ACC112 (cell line): Measurements from ENCODE around the gene CSF3.

Experiments
- H2AFZ ChIP-seq: fragments of 200-600 bp; sonication (generic); one replicate; pipeline ENCODE4 v1.6.0; 2017; ENCODE audit warnings: antibody characterized with exemption, low read length; ENCODE audit not compliant: unreplicated experiment
- H3K27ac ChIP-seq: fragments of 200-600 bp; sonication (generic); 2 replicates; pipeline ENCODE4 v1.5.1; 2014; ENCODE audit warnings: low read depth, mild to moderate bottlenecking, antibody characterized with exemption, low read length, moderate library complexity
- H3K27me3 ChIP-seq: fragments of 200-600 bp; sonication (generic); 2 replicates; pipeline ENCODE4 v1.6.1; 2014; ENCODE audit warnings: mild to moderate bottlenecking, antibody characterized with exemption, low read length, moderate library complexity, mixed read lengths; ENCODE audit not compliant: insufficient read depth
- H3K36me3 ChIP-seq: fragments of 200-600 bp; sonication (generic); 2 replicates; pipeline ENCODE4 v1.6.1; 2016; ENCODE audit warnings: mild to moderate bottlenecking, antibody characterized with exemption, low read length, moderate library complexity, mixed read lengths; ENCODE audit not compliant: insufficient read depth
- H3K4me1 ChIP-seq: fragments of 200-600 bp; sonication (generic); one replicate; pipeline ENCODE4 v1.6.1; 2016; ENCODE audit warnings: low read length, mixed read lengths; ENCODE audit not compliant: insufficient read depth, unreplicated experiment, control insufficient read depth
- H3K4me3 ChIP-seq: fragments of 200-600 bp; sonication (generic); 2 replicates; pipeline ENCODE4 v1.5.1; 2014; ENCODE audit warnings: mild to moderate bottlenecking, low read depth, low read length
- H3K79me2 ChIP-seq: fragments of 200-600 bp; sonication (generic); one replicate; pipeline ENCODE4 v1.6.0; 2016; ENCODE audit warnings: low read length; ENCODE audit not compliant: control insufficient read depth, unreplicated experiment, insufficient read depth

CSF3 gene, protein sequence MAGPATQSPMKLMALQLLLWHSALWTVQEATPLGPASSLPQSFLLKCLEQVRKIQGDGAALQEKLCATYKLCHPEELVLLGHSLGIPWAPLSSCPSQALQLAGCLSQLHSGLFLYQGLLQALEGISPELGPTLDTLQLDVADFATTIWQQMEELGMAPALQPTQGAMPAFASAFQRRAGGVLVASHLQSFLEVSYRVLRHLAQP

DNA sequence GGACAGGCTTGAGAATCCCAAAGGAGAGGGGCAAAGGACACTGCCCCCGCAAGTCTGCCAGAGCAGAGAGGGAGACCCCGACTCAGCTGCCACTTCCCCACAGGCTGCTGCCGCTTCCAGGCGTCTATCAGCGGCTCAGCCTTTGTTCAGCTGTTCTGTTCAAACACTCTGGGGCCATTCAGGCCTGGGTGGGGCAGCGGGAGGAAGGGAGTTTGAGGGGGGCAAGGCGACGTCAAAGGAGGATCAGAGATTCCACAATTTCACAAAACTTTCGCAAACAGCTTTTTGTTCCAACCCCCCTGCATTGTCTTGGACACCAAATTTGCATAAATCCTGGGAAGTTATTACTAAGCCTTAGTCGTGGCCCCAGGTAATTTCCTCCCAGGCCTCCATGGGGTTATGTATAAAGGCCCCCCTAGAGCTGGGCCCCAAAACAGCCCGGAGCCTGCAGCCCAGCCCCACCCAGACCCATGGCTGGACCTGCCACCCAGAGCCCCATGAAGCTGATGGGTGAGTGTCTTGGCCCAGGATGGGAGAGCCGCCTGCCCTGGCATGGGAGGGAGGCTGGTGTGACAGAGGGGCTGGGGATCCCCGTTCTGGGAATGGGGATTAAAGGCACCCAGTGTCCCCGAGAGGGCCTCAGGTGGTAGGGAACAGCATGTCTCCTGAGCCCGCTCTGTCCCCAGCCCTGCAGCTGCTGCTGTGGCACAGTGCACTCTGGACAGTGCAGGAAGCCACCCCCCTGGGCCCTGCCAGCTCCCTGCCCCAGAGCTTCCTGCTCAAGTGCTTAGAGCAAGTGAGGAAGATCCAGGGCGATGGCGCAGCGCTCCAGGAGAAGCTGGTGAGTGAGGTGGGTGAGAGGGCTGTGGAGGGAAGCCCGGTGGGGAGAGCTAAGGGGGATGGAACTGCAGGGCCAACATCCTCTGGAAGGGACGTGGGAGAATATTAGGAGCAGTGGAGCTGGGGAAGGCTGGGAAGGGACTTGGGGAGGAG is at the start of gene CSF3:
Gene CSF3 (plus strand): TSS at position 436 of the 993 bp plus-strand sequence. CDS start 35 bp downstream, at position 471.
- Histone ChIP-seq H2AFZ (no peak within 1 kb of the TSS), H3K4me3 (peak within 1 kb of the TSS; percentile 11; the same call in 1 of the 2 replicates), H3K79me2 (peaks cover 2% of the 10 kb centered on the region), H3K4me1 (peaks cover 60% of the 10 kb centered on the region), H3K27me3 (no peaks in the 10 kb centered on the region), H3K36me3 (no peaks in the 10 kb centered on the region), H3K27ac (peak within 1 kb of the TSS; percentile 79)

DNA sequence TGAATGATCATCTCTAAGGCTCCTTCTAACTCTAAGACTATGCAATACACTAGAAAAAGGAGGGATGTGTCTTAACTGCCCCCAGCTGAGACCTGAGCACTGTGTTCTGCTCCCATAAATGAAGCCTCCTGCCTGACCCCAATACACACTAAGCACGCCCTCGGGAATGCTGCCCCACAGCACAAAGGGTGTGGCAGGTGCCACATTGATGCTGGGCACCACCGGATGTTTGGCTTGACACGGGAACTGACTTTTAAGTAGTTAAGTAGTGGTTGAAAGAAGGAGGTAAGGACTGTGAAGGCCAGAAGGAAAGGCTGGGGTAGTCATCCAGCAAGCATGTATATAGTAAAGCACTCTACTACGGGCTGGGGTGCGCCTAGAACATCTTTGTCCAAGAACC is 48.5 kb upstream of the CSF3 start:
- Histone ChIP-seq H3K36me3 (no peaks in the 10 kb centered on the region), H3K4me3 (no peak overlapping the region), H3K79me2 (no peaks in the 10 kb centered on the region), H3K27ac (no peak overlapping the region), H2AFZ (no peak overlapping the region), H3K27me3 (peaks cover 13% of the 10 kb centered on the region; the same call in 1 of the 2 replicates), H3K4me1 (no peaks in the 10 kb centered on the region)

DNA sequence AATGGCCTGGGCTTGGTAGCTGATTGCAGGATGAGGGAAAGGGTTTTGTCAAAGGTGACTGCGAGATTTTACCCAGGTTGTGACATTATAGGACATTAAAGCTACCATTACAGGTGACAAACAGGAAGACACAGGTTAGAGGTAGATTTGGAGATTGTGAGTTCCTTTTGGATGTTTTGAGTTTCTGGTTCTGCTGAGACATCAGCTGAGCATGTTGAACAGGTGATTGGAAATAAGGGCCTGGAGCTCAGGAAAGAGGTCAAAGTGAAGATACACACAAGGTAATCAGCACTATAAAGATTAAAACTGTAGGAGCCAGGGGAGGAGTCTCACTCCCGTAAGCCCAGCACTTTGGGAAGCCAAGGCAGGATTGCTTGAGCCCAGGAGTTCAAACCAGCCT is 46.5 kb upstream of the CSF3 start:
- Histone ChIP-seq H3K79me2 (no peaks in the 10 kb centered on the region), H3K27ac (no peak overlapping the region), H3K36me3 (no peaks in the 10 kb centered on the region), H3K27me3 (peaks cover 13% of the 10 kb centered on the region; the same call in 1 of the 2 replicates), H3K4me3 (no peak overlapping the region), H2AFZ (no peak overlapping the region), H3K4me1 (no peaks in the 10 kb centered on the region)

DNA sequence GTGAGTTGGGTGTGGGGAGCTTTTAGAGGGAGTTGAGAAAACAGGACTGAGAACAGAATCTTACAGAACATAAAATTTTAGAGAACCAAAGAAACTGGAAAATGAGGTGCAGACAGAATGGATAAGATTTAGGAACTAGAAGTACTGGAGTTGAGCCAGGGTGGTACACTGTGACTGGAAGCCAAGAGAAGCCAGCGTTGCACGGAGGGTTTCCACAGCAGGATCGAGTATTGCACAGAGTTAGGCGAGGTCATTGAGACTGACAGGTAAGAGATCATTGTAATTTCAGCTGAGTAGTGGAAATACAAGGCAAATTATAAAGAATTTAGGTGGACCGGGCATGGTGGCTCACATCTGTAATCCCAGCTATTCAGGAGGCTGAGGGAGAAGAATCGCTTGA is 45.9 kb upstream of the CSF3 start:
- H3K36me3 ChIP-seq = no peaks in the 10 kb centered on the region
- no peak overlapping the region for H2AFZ ChIP-seq
- H3K79me2 ChIP-seq = no peaks in the 10 kb centered on the region
- peaks cover 13% of the 10 kb centered on the region; the same call in 1 of the 2 replicates for H3K27me3 ChIP-seq
- no peak overlapping the region for H3K27ac ChIP-seq
- H3K4me1 ChIP-seq = no peaks in the 10 kb centered on the region
- H3K4me3 ChIP-seq = no peak overlapping the region

DNA sequence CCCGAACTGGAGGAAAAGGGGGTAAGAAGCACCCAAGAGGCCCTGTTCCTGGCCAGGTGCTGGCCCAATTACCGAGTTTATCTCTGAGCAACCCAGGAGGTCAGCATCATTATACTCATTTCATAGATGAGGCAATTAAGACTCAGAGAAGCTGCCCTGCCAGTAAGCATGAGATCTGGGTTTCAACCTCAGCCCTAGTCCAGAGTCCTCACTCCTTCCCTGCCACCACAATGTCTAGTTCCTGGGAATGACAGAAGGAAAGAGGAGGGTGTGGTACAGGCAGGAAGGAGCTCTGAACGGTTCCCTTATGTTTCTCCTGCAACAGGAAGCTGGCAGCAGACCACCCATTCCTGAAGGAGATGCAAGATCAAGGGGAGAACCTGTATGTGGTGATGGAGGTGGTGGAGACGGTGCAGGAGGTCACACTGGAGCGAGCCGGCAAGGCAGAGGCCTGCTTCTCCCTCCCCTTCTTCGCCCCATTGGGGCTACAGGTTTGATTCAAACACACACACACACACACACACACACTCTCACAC is 45.0 kb upstream of the CSF3 start:
- no peaks in the 10 kb centered on the region for H3K79me2 ChIP-seq
- no peak overlapping the region for H3K4me3 ChIP-seq
- H3K27me3 ChIP-seq = peaks cover 9% of the 10 kb centered on the region; the same call in 1 of the 2 replicates
- no peaks in the 10 kb centered on the region for H3K4me1 ChIP-seq
- no peak overlapping the region for H2AFZ ChIP-seq
- no peak overlapping the region for H3K27ac ChIP-seq
- no peaks in the 10 kb centered on the region for H3K36me3 ChIP-seq

DNA sequence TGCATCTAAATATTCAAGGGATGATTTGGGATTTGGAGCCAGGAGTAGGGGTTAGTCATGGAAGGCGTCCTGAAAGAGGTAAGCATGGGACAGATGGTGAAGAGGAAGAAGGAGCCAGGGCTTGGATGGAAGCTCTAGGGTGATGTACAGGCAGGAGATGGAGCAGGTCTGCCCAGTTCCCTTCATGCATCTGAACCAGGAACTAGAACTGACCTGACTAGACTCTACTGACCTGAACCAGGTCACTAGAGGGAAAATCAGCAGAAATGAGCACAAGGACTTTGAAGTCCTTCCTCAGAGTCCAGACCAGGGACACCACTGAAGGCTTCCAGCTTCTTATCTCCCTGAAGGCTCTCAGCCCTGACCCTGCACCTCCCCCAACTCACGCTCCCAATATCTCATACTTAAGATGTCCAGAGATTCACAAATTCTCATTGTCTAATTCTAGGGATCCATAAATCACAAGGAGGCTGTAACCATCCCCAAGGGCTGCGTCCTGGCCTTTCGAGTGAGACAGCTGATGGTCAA is 44.1 kb upstream of the CSF3 start:
- Histone ChIP-seq H3K27me3 (peaks cover 3% of the 10 kb centered on the region; the same call in 1 of the 2 replicates), H3K27ac (no peak overlapping the region), H3K4me3 (no peak overlapping the region), H3K4me1 (no peaks in the 10 kb centered on the region), H2AFZ (no peak overlapping the region), H3K79me2 (no peaks in the 10 kb centered on the region), H3K36me3 (no peaks in the 10 kb centered on the region)

DNA sequence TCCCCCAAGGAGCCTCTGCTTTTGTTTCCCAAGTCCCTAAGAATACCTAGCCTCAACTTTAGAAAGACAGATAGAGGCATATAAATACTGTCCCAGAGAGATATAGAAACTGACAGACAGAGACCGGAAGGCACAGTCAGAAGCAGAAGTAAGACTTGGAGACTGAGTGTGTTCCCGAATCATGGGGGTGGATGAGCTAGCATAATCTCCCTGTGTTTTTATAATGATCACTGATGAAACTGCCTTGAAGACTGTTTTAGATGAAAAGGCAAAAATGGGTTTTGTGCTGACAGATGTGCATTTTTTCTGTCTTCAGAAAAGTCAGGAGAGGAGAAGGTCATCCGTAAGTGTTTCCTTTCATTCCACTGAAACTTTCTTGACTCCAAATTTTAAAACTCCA is 43.0 kb upstream of the CSF3 start:
- Histone ChIP-seq H3K79me2 (no peaks in the 10 kb centered on the region), H3K27me3 (peaks cover 3% of the 10 kb centered on the region; the same call in 1 of the 2 replicates), H3K36me3 (no peaks in the 10 kb centered on the region), H3K4me3 (peak overlapping the region; percentile 39; the same call in 1 of the 2 replicates), H3K27ac (0 out of 2 replicates have a peak overlapping the region, but pooled peaks have one; percentile 5), H3K4me1 (no peaks in the 10 kb centered on the region), H2AFZ (peak overlapping the region; percentile 10)

DNA sequence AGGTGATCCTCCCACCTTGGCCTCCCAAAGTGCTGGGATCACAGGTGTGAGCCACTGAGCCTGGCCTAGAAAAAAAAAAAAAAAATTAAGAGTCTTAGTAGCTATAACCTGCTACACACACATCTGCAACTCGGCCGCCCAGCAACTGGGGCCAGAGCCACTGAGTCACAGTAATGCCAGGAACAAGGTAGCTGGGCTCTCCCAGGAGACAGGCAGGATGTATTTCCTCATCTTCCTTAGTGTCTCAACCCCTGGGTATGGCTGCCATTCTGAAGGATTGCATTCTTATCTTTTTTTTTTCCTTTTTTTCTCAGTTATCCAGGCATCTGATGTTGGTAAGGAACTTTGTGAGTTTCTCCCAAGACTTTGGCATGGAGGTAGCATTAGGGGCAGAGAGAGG is 41.7 kb upstream of the CSF3 start:
- Histone ChIP-seq H3K4me3 (no peak overlapping the region), H3K27me3 (peaks cover 3% of the 10 kb centered on the region; the same call in 1 of the 2 replicates), H3K4me1 (no peaks in the 10 kb centered on the region), H3K79me2 (no peaks in the 10 kb centered on the region), H3K27ac (no peak overlapping the region), H2AFZ (no peak overlapping the region), H3K36me3 (no peaks in the 10 kb centered on the region)

DNA sequence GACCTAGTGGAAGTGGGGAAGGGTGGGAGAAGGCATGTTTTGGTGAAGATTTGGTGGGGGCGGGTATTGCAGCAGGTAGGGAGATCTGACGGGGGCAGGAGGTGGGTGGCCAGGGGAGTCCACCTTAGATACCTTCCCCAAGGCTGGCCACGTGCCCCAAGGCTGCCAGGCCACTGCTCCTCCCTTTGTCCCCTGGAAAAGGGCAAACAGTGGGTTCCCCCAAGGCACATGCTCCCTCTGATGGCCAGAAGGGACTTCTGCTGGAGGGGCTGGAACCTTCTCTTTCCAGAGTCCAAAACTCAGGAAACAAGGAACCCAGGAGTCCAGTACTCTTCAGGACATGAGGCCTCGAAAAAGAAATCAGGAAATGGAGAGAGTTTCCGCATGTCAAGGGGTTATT is 40.8 kb upstream of the CSF3 start:
- H3K4me1 ChIP-seq = peaks cover 6% of the 10 kb centered on the region
- no peaks in the 10 kb centered on the region for H3K36me3 ChIP-seq
- H3K4me3 ChIP-seq = no peak overlapping the region
- no peak overlapping the region for H2AFZ ChIP-seq
- H3K79me2 ChIP-seq = no peaks in the 10 kb centered on the region
- peaks cover 3% of the 10 kb centered on the region; the same call in 1 of the 2 replicates for H3K27me3 ChIP-seq
- H3K27ac ChIP-seq = no peak overlapping the region

DNA sequence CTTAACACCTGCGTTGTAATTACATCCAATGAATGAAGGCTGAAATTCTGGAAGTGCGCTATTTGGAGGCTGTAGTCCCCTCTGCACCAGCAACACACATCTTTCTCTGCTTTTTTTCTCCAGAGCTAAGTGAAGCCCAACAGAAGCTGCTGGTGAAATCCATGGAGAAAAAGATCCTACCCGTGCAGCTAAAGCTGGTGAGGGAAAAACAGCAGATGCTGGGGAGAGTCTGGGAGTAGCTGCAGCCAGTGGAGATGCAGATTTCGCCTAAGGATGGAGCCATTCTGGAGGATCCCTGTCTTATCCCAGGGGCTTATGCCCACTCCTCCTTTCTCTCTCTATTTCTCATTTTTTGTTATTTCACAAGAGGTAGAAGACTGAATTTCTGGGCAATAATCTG is 39.4 kb upstream of the CSF3 start:
- H3K36me3 ChIP-seq = no peaks in the 10 kb centered on the region
- H3K27me3 ChIP-seq = peaks cover 3% of the 10 kb centered on the region; the same call in 1 of the 2 replicates
- H3K79me2 ChIP-seq = peaks cover 2% of the 10 kb centered on the region
- H3K27ac ChIP-seq = no peak overlapping the region
- no peak overlapping the region for H2AFZ ChIP-seq
- H3K4me3 ChIP-seq = no peak overlapping the region
- H3K4me1 ChIP-seq = peaks cover 12% of the 10 kb centered on the region
